HG02571 (cell line): ENCODE results near the gene TRIP13.

Experiments used
- ATAC-seq: cut with Tn5 transposase; IDR thresholded peaks from one replicate; pipeline ENCODE4 v1.9.1; 2021; ENCODE audit warnings: mild to moderate bottlenecking, moderate library complexity; ENCODE audit not compliant: unreplicated experiment

The TRIP13 gene

DNA sequence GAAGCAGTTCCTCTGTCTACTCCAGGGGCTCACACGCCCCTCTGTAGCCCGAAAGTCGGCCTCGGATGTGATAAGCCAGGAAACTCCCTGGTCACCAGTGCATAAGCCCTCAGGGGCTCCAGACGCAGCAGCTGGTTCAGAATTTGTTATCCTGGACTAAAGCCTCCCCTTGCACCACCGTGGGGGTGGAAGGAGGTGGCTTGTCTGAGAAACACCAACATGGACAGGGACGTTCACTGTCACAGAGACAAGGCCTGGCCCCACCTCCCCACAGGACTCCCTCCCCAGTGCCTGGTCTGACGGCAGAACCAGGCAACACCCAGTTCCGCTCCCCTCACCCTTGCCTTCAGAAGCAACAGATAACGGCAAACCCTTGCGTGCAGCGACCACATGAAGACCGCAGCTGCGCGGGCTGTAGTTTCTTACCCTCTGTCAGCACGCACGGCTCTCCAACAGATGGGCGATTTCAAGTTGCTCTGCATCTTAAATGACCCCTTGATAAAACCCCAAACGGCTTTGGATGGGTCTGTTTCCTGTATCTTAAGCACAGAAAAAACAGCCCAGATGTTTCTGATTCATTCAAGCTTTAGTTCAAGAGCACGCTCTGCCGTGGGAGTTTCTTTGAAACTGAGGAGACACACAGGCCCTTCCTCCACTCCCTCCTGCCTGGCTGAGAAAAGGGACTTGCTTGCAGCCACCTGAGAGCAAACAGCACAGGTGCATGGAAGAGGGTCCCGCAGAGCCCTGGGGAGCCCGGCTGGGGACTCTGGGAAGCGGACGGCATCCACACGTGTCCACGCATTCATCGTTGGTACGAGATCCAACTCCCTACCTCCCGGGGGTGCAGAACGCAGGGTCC, 71.2 kb downstream of the TRIP13 start:
- peak; percentile 43 for ATAC-seq

DNA sequence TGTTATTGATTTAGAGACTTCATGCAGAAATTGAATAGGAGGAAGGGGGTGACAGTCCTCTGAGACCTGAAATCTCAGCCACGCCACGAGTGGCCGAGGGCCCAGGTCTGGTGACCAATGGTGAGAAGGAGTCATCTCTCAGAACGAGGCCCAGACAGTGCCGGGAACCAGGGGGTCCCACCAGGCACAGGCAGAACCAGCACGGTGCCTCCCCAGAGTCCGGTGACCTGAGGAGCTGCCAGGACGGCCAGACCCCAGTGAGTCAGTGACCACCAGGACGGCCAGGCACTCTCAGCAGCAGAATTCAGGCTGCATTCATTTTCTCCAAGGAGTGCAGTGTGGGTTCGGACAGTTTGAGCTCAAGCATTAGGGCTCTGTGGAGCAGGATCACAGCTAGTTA, 72.1 kb downstream of the TRIP13 start:
- ATAC-seq = no peak

DNA sequence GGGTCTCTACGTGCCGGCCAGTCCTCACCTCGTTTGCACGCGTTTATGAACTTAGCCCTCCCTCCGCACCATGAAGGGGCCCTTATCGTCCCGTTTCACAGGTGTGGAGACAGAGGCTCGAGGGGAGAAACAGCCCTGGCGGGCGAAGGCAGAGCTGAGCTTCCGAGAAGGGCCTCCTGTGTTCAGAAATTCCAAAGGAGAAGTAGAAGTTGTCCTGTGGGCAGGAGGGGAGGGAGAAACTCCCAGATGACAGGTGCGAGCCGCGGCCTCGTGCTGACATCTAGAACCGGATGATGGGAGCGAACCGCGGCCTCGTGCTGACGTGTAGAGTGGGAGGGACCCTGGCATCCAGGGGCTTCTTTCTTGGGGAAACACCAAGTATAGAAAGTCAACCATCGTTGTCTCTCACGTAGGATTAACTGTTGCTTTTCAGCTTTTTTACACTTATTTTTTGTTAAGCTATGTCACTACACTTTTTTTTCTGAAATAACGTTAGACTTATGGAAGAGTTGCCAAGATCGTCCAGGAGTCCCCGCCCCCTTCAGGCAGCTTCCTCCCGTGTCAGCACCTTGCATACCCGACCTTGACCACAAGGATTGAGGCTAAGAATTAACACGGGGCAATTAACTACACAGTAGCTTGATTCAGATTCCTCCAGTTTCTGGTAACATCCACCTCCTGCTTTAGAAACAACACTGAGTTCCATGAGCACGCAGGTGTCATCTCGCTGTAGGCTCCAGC, 73.1 kb downstream of the TRIP13 start:
- no peak for ATAC-seq

DNA sequence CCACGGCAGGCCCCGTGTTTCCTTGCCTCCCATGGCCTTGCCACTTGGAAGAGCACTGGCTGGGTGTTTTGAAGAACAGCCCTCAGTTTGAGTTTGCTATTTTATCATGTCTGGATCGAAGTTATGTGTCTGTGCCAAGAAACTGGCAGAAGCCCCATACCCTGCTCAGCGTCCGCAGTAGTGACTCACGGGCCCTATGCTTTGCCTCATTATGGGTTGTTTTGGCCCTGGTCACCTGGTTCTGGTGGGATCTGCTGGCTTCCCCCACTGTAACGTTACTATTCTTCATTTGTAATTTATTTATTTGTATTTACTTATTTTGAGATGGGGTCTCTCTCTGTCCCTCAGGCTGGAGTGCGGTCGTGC, 73.6 kb downstream of the TRIP13 start:
- no peak for ATAC-seq

GRCh38 chr5:966941-967340, 74.3 kb downstream of the TRIP13 start:
- no peak for ATAC-seq
